H9 (cell line): Measurements from ENCODE around the gene LRRC27. TPM values are rescaled to one million over a fixed set of nuclear protein-coding genes. Genes with fewer than 3 reads are reported as not detected.

Experiments used
- DNase-seq: peaks from one replicate; pipeline ENCODE4 v3.0.0-alpha.2; 2017
- H2AFZ ChIP-seq: one replicate; pipeline ENCODE4 v1.6.1; 2013; ENCODE audit warnings: mild to moderate bottlenecking, low read length, control low read depth, moderate library complexity
- H2AK5ac ChIP-seq: 2 replicates; pipeline ENCODE4 v1.6.1; 2013; ENCODE audit warnings: low read length, control low read depth, mixed read lengths; ENCODE audit not compliant: insufficient read length
- H2BK120ac ChIP-seq: one replicate; pipeline ENCODE4 v1.6.1; 2013; ENCODE audit warnings: low read depth, mild to moderate bottlenecking, low read length, control low read depth, inconsistent platforms; ENCODE audit not compliant: poor library complexity, severe bottlenecking
- H2BK12ac ChIP-seq: 2 replicates; pipeline ENCODE4 v1.6.1; 2013; ENCODE audit warnings: low read length, control low read depth, mixed read lengths, low read depth; ENCODE audit not compliant: insufficient read length
- H2BK15ac ChIP-seq: 2 replicates; pipeline ENCODE4 v1.6.1; 2013; ENCODE audit warnings: low read depth, low read length, control low read depth
- H2BK20ac ChIP-seq: one replicate; pipeline ENCODE4 v1.6.1; 2013; ENCODE audit warnings: low read depth, mild to moderate bottlenecking, low read length, control low read depth, inconsistent platforms; ENCODE audit not compliant: poor library complexity, severe bottlenecking
- H2BK5ac ChIP-seq: 2 replicates; pipeline ENCODE4 v1.6.1; 2013; ENCODE audit warnings: low read length, control low read depth, mixed read lengths; ENCODE audit not compliant: insufficient read length
- H3K14ac ChIP-seq: 2 replicates; pipeline ENCODE4 v1.6.1; 2013; ENCODE audit warnings: low read length, control low read depth; ENCODE audit not compliant: insufficient read depth
- H3K18ac ChIP-seq: 2 replicates; pipeline ENCODE4 v1.6.1; 2013; ENCODE audit warnings: low read depth, mild to moderate bottlenecking, mixed read lengths, low read length, control low read depth; ENCODE audit not compliant: insufficient read length
- H3K23ac ChIP-seq: 2 replicates; pipeline ENCODE4 v1.6.1; 2013; ENCODE audit warnings: low read length, control low read depth, mixed read lengths, low read depth; ENCODE audit not compliant: insufficient read length
- H3K23me2 ChIP-seq: 2 replicates; pipeline ENCODE4 v1.6.1; 2013; ENCODE audit warnings: low read depth, mild to moderate bottlenecking, mixed read lengths, low read length, control low read depth; ENCODE audit not compliant: insufficient read length, poor library complexity, severe bottlenecking
- H3K27ac ChIP-seq: 2 replicates; pipeline ENCODE4 v1.5.1; 2013; ENCODE audit warnings: low read length, control low read depth, mixed read lengths, low read depth; ENCODE audit not compliant: insufficient read length
- H3K27me3 ChIP-seq: 2 replicates; pipeline ENCODE4 v1.6.1; 2013; ENCODE audit warnings: low read length, control low read depth, inconsistent platforms; ENCODE audit not compliant: insufficient read depth
- H3K4ac ChIP-seq: 2 replicates; pipeline ENCODE4 v1.6.1; 2013; ENCODE audit warnings: low read depth, mild to moderate bottlenecking, control low read depth, inconsistent platforms, low read length, moderate library complexity
- H3K4me1 ChIP-seq: 2 replicates; pipeline ENCODE4 v1.6.1; 2013; ENCODE audit warnings: low read length, control low read depth, inconsistent platforms; ENCODE audit not compliant: insufficient read depth
- H3K4me2 ChIP-seq: 2 replicates; pipeline ENCODE4 v1.6.1; 2013; ENCODE audit warnings: low read length, control low read depth, mixed read lengths; ENCODE audit not compliant: insufficient read length, insufficient read depth
- H3K56ac ChIP-seq: 2 replicates; pipeline ENCODE4 v1.6.1; 2013; ENCODE audit warnings: low read depth, mild to moderate bottlenecking, mixed read lengths, low read length, control low read depth; ENCODE audit not compliant: insufficient read length
- H3K79me1 ChIP-seq: 2 replicates; pipeline ENCODE4 v1.6.1; 2013; ENCODE audit warnings: low read depth, mild to moderate bottlenecking, moderate library complexity, low read length, control low read depth, inconsistent platforms; ENCODE audit not compliant: insufficient read depth, poor library complexity, severe bottlenecking
- H3K79me2 ChIP-seq: 2 replicates; pipeline ENCODE4 v1.6.1; 2013; ENCODE audit warnings: low read length, control low read depth, inconsistent platforms; ENCODE audit not compliant: insufficient read depth
- H3K9ac ChIP-seq: 2 replicates; pipeline ENCODE4 v1.6.1; 2013; ENCODE audit warnings: low read length, control low read depth, mixed read lengths; ENCODE audit not compliant: insufficient read length; ENCODE audit errors: extremely low read depth
- H3K9me3 ChIP-seq: one replicate; pipeline ENCODE4 v1.6.1; 2013; ENCODE audit warnings: low read depth, low read length, inconsistent platforms; ENCODE audit not compliant: control insufficient read depth
- H3T11ph ChIP-seq: one replicate; pipeline ENCODE4 v1.6.1; 2013; ENCODE audit warnings: mild to moderate bottlenecking, low read length, control low read depth, inconsistent platforms
- H4K20me1 ChIP-seq: one replicate; pipeline ENCODE4 v1.6.1; 2013; ENCODE audit not compliant: control insufficient read depth, insufficient read length, insufficient read depth
- H4K5ac ChIP-seq: 2 replicates; pipeline ENCODE4 v1.6.1; 2013; ENCODE audit warnings: low read depth, mild to moderate bottlenecking, mixed read lengths, low read length, control low read depth; ENCODE audit not compliant: insufficient read length
- H4K8ac ChIP-seq: replicated peaks from 2 replicates; pipeline ENCODE4 v1.6.1; 2013; ENCODE audit warnings: low read length, control low read depth, mixed read lengths, low read depth; ENCODE audit not compliant: insufficient read length
- H4K91ac ChIP-seq: 2 replicates; pipeline ENCODE4 v1.6.1; 2013; ENCODE audit warnings: low read depth, mild to moderate bottlenecking, moderate library complexity, mixed read lengths, low read length, control low read depth; ENCODE audit not compliant: insufficient read length
- H3K27ac Mint-ChIP-seq, 3 experiments: 2 replicates in 2 of 3; 3 replicates in 1 of 3; pipeline ENCODE4 v1.8.0; 2020 to 2021; ENCODE audit warnings: mixed read lengths in 3 of 3, mild to moderate bottlenecking in 1 of 3, moderate library complexity in 1 of 3
- H3K27me3 Mint-ChIP-seq: 2 replicates; pipeline ENCODE4 v1.8.0; 2021; ENCODE audit warnings: low read depth, mild to moderate bottlenecking, moderate library complexity, mixed read lengths
- H3K36me3 Mint-ChIP-seq, 3 experiments: 2 replicates in 2 of 3; 3 replicates in 1 of 3; pipeline ENCODE4 v1.8.0; 2020 to 2021; ENCODE audit warnings: low read depth in 3 of 3, mixed read lengths in 3 of 3; ENCODE audit not compliant: insufficient read depth in 1 of 3
- H3K4me1 Mint-ChIP-seq, 2 experiments: 2 replicates each; pipeline ENCODE4 v1.8.0; 2020; ENCODE audit warnings: mixed read lengths in 2 of 2
- H3K4me3 Mint-ChIP-seq, 2 experiments: 2 replicates in 1 of 2; 3 replicates in 1 of 2; pipeline ENCODE4 v1.8.0; 2020 to 2021; ENCODE audit warnings: mild to moderate bottlenecking in 2 of 2, mixed read lengths in 2 of 2, moderate library complexity in 1 of 2
- H3K9me3 Mint-ChIP-seq, 2 experiments: 2 replicates in 1 of 2; 3 replicates in 1 of 2; pipeline ENCODE4 v1.8.0; 2020; ENCODE audit warnings: mild to moderate bottlenecking in 2 of 2, mixed read lengths in 2 of 2, moderate library complexity in 1 of 2
- WGBS: extraction: QIAGEN DNeasy Blood & Tissue Kit; methylation state at CpG from one replicate; pipeline ENCODE4 v1.1.7; 2013; ENCODE audit warnings: missing lambda C conversion rate, low lambda C conversion rate, mixed read lengths; ENCODE audit not compliant: insufficient read length; ENCODE audit errors: extremely low coverage; 5-methylcytosine and 5-hydroxymethylcytosine counted together
- total RNA-seq: library from RNA; stranded (reverse); gene quantifications from 2 replicates; pipeline ENCODE4 v1.2.1, GENCODE V29; 2021
- TF ChIP-seq, protein P1 (sequence below): fragments of 200-600 bp; sonication (generic); conservative IDR thresholded peaks from 3 replicates; pipeline ENCODE4 v1.8.0; 2021; ENCODE audit warnings: antibody characterized with exemption, mild to moderate bottlenecking

Gene LRRC27
- total RNA-seq, 1 experiment from 2014 or later, result 2.7 TPM

DNA sequence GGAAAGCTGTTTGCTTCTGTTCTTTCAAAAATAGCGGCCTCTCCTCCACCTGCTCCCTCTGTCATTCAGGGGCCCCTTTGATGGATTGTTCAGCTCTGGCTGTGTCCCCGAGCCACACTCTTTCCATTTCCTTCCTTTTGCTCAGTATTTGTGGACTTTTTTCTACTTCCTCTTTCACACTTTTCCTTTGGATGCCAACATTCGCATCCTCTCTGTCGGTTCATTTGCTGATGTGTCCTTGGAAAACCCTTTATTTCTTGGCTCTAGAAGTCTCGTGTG, 53.3 kb downstream of the LRRC27 start:
- Histone ChIP-seq H3K23me2 (no peaks in the 10 kb centered on the region), H3K27me3 (no peaks in the 10 kb centered on the region), H3K56ac (no peak overlapping the region), H3K18ac (no peak overlapping the region), H4K20me1 (no peaks in the 10 kb centered on the region), H3K27ac (no peak overlapping the region), H3K9ac (no peak overlapping the region), H2AK5ac (no peak overlapping the region), H4K5ac (no peak overlapping the region), H2BK15ac (no peak overlapping the region), H3K9me3 (no peaks in the 10 kb centered on the region), H3K4ac (no peak overlapping the region), H3K23ac (no peak overlapping the region), H2BK20ac (no peak overlapping the region), H2BK120ac (no peak overlapping the region), H4K8ac (no peak overlapping the region), H2AFZ (no peak overlapping the region), H3K4me2 (no peak overlapping the region), H2BK12ac (no peak overlapping the region), H4K91ac (no peak overlapping the region), H3K79me2 (no peaks in the 10 kb centered on the region), H3K14ac (no peak overlapping the region), H3T11ph (no peak overlapping the region), H2BK5ac (no peak overlapping the region), H3K4me1 (no peaks in the 10 kb centered on the region), H3K79me1 (no peaks in the 10 kb centered on the region)
- WGBS, result no CpG with 5 or more reads among the region's 5 CpGs
- Mint-ChIP-seq H3K27me3 (peaks cover 5% of the 10 kb centered on the region), H3K36me3 (no peaks in the 10 kb centered on the region), H3K27ac (no peak overlapping the region), H3K4me1 (peaks cover 10 to 11% of the 10 kb centered on the region in 2 experiments), H3K4me3 (no peak overlapping the region), H3K9me3 (no peaks in the 10 kb centered on the region)
- TF ChIP-seq, protein P1, sequence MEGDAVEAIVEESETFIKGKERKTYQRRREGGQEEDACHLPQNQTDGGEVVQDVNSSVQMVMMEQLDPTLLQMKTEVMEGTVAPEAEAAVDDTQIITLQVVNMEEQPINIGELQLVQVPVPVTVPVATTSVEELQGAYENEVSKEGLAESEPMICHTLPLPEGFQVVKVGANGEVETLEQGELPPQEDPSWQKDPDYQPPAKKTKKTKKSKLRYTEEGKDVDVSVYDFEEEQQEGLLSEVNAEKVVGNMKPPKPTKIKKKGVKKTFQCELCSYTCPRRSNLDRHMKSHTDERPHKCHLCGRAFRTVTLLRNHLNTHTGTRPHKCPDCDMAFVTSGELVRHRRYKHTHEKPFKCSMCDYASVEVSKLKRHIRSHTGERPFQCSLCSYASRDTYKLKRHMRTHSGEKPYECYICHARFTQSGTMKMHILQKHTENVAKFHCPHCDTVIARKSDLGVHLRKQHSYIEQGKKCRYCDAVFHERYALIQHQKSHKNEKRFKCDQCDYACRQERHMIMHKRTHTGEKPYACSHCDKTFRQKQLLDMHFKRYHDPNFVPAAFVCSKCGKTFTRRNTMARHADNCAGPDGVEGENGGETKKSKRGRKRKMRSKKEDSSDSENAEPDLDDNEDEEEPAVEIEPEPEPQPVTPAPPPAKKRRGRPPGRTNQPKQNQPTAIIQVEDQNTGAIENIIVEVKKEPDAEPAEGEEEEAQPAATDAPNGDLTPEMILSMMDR, result no peak
- no peak for DNase-seq
